ELR (cell line): ENCODE measurements around the gene VEGFA.

Experiments
- DNase-seq: peaks from one replicate; pipeline ENCODE4 v3.0.0-alpha.2; 2015; ENCODE audit warnings: low read depth

Gene VEGFA

DNA sequence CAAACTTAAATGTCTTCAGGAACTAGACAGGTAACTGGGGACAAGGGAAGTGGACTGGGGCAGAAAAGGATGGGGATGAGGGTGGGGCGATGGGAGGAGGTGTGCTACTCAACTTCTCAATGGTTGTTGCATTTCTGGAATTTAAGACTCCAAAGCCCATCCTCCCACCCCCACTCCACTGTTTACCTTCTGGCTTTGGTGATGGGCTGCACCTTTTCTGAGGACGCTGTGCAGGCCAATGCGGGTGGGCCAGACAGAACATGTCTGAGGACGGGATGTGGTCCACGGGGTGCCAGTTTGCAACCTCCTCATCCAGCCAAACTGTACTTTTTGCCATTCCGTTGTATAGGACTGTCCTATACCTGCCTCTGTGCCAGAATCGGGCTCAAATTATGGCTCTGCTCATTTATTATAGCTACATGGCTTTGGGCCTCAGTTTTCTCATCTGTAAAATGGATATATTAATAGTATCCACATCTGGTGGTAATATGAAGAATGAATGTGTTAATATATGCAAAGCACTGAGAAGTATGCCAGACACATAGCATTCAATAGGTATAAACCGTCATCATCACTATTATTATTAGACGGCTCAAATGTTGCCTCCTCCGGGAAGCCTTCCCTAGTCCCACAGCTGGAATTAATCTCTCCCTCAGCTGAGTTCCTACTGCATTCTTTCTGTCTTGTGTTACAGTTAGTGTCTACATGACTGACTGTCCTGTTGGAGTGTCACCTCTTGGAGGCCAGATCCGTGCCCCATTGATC, 31.0 kb upstream of the VEGFA start:
- DNase-seq, result no peak

DNA sequence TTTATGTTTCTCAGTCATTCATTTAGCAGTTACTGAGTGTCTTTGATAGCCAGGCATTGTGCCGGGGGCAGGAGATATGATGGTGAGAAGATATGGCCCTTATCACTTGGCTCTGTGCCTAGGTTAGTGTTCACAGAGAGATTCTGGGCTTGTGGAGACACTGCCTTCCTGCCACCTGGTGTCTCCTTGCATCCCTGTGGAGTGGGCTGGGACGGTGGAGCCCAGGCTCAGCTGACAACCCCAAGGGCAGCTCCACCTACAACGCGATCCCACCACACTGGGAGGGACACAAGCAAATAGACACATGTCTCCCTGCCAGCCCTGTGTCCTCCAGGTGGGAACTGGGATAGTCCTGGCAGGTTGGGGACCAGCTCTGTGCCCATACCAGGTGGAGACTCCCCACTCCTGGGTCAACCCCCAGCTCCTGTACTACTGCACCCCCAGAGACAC, 30.3 kb upstream of the VEGFA start:
- no peak for DNase-seq

DNA sequence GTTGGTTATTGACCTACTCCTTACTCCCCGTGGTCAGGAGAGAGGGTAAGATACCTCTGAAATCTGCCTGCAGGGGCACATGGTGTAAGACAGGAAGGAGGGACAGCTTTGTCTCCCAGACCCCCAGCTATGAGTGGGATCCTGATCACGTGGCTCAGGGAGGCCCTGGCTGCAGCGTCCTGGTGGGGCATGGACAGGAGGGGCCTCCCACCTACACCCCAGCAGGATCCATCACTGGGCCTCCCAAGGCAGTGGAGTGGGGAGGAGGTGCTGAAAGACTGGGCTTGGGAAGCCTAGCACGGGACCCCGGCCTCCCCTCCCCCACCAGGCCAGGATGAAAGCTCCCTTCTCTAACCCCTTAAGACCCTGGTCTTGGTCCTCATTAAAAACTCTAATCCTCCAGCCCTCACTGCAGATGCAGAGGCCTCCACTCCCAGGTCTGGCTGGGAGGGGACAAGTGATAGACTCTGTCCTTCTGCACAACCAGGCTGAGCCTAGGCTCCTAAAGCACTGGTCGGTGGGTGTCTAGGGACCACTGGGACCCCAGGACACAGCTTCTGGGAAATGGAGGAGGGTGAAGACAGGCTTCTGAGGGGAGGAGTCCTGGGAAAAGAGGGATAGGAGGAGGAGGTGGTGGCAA, 29.6 kb upstream of the VEGFA start:
- no peak for DNase-seq

DNA sequence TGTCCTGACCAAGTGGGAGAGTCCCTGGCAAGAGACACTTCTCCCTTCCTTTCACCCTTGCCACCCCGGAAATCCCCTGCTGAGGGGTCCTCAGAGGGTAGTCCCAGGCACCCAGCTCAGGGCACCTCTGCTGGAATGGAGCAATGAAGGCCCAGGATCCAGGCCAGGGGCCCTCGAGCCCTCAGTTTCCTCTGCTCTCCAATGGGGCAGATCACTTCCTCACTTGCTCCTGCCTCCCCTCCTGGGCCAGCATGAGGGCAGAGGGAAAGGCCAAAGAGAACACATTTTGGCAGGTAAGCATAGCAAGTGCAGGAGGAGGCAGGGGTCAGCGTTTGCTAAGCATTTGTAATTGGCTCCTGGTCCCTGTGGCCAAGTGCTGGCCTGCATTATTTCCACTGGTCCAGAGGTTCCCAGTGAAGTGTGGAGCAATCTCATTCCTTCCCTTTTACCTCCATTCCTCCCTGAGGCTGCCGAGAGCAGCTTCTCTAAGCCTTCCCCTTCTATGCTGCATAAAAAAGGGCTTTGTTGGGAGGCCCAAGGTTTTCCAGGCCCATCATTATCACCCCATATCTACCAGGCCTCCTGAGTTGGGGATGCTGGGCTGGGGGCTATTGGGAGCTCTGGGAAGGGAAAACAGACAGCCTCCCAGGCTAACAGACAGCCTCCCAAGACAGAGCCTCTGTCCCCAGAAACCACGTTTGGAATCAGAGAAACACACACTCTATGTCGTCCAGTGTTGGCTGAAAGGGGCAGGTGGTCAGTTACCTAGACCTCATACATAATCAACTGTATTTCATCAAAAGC, 28.8 kb upstream of the VEGFA start:
- DNase-seq, result no peak

DNA sequence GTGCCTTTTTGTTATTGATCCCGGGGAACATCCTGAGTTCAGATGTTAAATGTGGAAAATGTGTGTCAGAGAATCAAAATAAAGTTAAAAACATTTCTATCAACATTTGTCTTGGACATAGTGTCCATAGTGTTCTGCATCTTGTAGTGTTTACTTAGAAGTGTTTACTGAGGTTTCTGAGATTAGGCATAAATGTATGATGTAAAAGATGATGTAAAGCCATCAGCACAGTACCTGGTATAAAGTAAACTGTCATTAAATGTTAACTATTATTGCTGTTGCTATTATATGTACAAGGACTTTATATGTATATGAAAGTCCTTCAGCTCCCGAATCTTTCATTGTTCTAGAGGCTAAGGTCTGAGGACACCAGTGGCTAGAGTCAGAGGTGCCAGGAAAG, 28.2 kb upstream of the VEGFA start:
- DNase-seq, result no peak

DNA sequence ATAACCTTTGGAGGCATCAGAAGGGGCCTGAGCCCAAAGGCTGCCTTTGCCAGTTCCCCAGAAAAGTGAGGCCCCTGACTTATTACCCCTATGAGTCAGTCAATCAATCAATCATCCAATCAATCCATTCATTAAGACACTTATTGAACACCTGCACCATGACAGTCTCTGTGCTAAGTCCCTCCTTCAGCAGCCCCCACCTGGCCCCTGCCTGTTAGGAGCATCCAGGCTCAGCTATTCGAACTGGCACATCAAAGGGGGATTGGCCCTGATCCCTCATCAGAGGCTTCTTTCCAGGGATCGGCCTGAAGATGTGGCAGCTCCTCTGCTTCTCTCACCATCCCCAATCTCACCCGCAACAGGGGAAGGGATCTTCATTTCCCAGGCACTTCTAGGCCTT, 27.7 kb upstream of the VEGFA start:
- no peak for DNase-seq

DNA sequence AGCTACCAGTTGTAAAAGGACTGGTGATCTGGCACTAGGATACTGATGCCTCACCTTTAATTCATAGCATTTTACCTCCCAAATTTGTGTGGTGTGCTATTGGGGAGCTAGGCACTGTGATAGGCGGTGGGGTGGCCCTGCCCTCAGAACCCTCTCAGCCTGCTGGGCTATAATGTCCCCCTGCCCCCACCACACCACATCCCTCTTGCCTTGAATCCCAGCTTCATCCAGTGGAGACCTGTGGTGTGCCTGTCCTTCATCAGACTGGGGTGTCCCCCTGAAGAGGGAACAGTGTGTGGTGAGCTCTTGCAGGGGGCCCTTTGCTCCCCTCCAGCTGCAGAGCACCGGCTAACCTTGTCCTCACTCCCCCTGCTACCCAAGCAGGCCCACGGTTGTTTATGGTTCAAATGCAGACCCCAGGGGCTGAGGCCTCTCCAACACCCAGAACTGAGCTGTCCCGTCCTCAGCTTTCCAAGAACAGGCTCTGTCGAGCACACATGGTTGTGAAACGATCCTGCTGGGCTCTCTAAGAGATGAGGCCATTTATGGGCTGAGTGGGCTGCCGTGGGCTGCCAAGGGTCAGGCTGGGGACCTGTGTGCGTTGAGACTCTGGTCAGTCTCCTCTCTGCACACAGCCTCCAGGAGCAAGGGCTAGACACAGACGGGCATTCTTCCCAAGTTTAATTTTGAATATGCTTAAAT, 26.9 kb upstream of the VEGFA start:
- DNase-seq, result no peak

DNA sequence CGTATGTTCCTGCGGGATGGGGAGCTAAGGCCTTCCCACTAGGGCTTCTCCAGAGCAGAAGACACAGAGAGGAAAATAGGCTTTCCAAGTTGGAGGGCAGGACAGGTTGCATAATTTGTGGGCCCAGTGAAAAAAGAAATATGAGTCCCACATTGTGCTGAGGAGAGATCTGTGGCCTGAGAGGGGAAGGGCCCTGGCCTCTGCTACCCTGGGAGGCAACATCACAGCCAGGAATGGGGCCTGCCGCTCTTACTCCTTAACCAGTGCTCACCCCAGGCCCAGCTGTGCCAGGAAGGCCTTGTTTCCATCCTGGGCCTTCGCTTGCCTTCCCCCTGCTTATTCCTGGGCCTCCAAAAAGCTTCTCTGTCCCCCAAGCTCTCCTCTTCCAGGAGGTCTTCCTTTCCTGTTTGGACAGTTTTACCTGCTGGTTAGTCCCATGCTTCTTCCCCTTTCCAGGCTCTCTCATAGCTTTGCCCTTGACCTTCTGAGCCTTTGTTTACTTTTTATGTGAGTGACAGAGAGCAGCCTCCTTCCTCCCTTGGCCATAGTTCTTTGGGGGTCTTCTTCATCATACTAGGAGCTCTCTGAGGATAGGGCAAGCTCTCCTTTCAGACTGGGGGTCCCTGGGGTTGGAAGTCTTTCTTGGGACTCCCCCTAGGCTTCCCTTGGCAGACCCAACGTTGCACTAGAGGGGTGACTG, 26.2 kb upstream of the VEGFA start:
- no peak for DNase-seq

DNA sequence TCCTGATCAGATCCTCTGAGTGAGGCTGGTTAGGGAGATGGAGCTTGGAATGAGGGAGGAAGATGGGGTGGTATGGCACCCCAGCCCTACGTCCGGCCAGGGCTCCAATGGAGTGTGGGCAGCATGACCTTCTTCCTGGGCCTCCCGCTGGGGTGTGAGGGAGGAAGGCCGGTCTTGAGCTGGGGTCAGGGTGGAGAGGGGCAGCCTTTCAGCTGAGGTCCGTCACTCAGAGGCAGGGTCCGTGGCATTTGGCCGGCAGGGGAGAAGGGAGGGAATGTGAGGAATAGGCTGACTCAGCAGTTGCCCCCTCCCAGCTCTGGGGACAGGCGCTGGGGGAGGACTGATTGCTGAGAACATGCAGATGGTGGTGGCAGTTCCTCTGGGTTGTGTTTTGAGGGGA, 25.5 kb upstream of the VEGFA start:
- DNase-seq, result no peak

DNA sequence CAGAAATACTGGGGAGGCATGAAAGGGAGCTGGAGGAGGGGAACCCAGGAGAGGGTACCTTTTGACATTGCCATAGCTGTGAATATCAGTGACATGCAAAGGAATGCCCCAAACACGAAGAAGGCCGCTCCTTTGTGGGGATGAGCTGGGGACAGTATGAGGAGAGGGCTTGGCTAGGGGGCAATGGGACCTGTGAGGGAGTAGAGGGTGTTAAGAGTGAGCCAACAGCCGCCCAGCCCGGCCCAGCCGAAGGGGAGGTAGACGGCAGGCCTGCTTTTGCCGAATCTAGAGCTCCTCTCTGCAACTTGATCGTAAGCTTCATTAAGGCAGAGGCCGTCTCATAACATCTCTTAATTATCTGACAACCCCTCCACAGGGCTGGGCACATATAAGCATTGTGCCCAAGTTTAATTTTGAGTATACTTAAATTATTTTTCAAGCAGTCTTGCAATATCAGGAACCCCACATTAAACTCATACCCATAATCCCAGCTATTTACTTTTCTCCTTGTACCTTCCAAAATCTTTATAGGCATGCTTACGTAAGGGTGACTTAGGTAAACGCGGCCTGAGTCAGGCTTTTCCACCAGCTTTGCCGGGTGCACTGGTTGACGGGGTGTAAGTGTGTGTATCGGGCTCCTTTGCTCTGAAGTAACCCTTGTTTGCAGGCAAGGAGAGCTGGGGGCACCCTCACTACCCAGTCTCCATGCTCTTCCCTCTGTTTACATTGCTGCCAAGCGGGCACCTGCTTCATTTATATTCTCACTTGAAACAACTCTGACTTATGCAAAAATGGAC, 24.9 kb upstream of the VEGFA start:
- DNase-seq, result no peak

DNA sequence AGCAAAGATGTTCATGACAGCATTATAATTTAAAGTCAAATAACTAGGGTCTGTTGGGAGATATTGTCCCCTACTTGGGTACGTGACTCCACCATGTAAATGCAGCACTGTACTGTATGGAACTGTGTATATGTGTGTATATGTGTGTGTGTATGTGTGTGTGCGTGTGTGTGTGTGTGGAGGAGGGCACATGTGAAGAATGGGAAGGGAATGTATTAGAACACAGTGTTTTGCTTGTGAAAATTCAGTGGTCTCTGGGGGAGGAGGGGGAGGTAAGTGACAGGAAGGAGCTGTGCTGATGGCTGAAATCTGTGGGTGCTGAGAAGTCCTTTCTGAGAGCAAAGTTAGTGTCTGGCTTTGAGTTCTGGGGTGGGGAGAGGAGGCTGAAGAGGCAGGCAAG, 23.9 kb upstream of the VEGFA start:
- DNase-seq, result no peak

DNA sequence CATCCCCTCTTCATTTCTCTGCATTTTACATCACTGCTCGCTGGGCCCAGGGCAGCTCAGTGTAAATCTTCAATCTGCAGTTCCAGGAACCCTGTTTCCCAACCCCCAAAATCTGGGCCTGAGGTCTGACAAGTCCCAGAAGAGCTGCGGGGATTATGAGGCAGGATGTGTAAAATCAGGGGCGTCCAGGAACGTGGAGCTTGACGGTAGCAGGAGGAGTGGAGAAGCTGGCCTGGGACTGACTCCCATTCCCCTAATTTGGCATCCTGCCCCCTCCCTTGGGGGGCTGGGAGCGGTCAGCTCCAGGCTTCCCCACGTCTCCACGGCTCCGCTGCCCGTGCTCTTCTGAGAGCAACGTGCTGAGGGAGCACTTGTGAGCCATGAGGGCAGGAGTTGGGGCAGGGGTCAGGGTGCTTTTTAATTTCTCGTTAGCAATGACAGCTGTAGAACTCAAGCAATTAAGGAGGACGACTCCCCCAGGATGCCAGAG, 23.4 kb upstream of the VEGFA start:
- no peak for DNase-seq

DNA sequence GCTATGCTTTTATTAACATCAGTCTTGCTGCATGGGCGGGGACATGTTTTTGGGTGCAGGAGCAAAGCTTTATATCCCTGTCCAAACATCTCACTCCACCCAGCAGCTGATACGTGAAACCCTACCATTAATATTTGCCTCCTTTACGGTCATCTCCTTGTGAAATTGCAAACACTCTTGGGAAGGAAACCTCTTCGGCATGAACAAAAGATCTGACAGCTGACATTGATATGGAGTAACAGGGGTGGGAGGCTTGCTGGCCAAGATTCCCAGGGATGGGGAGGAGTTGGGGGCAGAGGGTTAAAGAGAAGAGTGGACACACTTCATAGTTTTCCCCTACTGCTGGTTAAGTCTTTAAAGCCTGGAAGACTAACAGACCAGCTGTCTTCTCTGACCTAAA, 22.2 kb upstream of the VEGFA start:
- DNase-seq, result no peak

DNA sequence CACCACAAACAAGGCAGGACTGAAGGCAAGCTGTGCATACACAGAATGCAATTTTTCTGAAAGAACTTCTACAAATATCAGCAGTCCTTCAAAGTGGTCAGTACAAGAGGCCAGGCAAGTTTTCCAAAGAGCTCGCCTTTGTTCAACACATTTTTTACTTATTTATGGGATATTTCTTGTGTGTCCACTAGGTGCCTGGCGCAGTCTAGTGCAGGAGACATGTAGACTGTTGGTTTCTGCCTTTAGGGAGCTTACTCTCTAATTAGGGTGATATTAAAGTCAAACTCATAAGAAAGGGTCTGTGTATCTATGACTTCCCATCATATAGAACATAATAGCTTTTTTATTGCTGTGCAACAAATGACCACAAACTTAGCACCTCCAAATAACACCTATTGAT, 21.2 kb upstream of the VEGFA start:
- DNase-seq, result no peak

DNA sequence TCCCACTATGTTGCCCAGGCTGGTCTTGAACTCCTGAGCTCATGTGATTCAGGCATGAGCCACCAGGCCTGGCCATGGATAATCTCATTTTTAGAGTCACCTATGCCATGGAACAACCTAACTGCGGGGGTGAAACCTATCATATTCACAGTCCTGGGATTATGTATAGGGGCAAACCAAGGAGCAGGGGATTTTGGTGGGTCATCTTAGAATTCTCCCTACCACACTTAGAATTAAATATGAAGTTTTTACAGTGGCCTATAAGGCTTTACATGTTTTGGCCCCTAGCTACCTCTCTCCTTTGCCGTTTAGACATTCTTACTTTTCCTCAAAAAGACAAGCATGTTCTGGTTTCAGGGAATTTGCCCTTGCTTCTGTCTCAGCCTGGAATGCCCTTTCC, 20.6 kb upstream of the VEGFA start:
- DNase-seq, result no peak

DNA sequence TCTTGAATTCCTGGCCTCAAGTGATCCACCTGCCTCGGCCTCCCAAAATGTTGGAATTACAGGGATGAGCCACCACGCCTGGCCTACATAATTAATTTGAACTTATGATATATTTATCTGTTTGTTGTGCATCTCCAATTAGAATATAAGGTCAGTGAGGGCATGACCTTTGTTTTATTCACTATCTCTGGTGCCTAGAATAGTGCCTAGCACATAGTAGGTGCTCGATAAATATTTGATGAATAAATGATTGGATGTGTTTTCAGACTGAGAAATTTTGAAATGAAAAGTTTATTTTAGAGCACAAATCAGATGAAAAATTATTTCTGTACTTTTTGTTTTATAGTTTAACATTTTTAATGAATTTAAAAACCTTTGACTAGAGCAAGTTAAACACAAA, 19.4 kb upstream of the VEGFA start:
- DNase-seq, result no peak

DNA sequence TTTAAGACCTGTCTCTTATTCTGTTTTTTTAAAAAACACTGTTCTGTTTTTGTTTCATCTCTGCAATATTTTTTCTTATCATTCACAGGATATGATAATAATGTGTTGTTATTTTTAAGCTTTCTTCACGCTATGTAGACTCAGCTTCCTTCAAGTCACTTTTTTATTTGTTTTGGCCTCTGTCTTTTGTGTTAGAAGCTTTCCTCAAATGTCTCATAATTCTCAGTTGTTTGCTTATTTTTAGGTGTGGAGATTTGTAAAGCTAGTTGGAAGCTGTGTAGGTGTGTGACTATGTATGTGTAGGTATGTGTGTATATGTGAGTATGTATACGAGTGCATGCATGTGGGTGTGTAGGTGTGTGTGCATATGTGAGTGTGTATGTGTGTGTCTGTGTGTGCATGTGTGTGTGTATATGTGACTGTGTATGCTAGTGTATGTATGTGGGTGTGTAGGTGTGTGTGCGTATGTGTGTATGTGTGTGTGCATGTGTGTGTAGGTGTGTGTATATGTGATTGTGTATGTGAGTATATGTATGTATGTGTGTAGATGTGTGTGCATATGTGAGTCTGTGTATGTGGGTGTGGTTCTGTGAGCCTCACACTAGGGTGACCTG, 16.3 kb upstream of the VEGFA start:
- no peak for DNase-seq

DNA sequence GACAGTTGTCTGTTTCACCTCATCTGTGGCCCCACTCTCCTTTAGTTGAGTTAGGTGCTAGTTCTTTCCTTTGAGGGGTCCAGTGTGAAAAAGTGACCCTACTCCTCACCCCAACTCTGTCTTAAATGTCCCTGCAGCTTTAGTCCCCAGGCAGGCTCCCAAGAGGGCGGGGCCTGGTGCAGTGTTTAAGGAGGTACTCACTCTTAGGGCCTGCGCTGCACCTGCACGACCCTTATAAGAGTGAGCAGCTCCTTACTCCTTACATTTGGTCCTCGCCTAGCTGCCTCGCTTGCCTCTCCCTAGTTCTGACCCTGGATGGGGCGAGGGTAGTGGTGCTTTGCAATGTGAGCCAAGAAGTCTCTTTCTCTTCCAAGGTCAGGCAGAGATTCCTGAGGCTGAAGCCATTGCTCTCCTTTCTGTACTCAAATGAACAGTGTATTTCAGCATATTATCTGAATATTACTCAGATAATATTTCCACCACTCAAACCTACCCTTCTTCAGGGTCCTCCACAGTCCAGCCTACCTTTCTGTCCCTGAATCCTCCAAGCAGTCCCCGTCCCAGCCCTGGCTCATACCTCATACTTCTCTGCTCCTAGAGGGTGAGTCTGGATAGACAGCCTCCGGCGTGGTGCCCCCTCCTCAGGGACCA, 11.9 kb upstream of the VEGFA start:
- no peak for DNase-seq

DNA sequence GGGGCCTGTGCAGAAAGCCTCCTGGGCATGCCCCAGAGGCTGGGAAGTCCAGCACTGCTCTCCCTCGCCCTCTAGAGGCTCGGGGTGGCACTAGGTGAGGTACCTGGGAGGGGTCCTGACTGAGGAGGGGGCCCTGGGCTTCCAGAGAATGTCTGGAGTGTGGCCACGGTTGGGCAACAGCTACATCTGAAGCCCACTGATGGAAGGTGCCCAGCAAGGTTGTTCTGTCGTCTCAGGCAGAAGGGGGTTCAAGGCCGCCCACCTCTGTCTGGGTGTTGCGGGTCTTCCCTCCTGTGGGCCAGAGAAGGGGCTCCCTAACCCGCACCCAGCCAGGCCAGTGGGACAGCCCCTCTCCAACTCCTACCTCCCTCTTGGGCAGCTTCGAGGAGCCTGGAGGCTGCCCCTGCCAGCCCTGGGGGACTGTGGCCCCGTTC, 11.4 kb upstream of the VEGFA start:
- peak; percentile 26 for DNase-seq
